GM12878 (cell line): Measurements from ENCODE around the gene ATP6V0E1. TPM values are rescaled to one million over a fixed set of nuclear protein-coding genes. Genes with fewer than 3 reads are reported as not detected.

Source experiments
- ATAC-seq: fragments of 200-7000 bp; cut with Tn5 transposase; 3 replicates; pipeline ENCODE4 v1.9.1; 2020; ENCODE audit warnings: mild to moderate bottlenecking, moderate library complexity
- BruUV-seq: library from RNA; stranded (reverse); fragments of 400-500 nt; replicated peaks from 2 replicates; lab custom pipeline; 2021; lab: Mats Ljungman, UMichigan
- CTCF ChIA-PET: fragments of 300-600 bp; sonication (Branson Sonifier 250); formaldehyde crosslinking; extraction: SDS; loops from one replicate; lab custom pipeline; 2021; ENCODE audit warnings: inconsistent platforms; lab: Yijun Ruan, JAX
- POLR2A ChIA-PET: fragments of 350-600 bp; formaldehyde crosslinking; extraction: SDS; loops from one replicate; lab custom pipeline; 2021; ENCODE audit warnings: inconsistent platforms; lab: Charles Lee
- RAD21 ChIA-PET: fragments of 300-600 bp; sonication (Branson Sonifier 250); formaldehyde crosslinking; loops from one replicate; lab custom pipeline; 2023; ENCODE audit warnings: antibody characterized with exemption; ENCODE audit not compliant: unreplicated experiment; lab: Charles Lee
- SMC1A ChIA-PET: fragments of 300-600 bp; sonication (Branson Sonifier 250); formaldehyde crosslinking; loops from one replicate; lab custom pipeline; 2023; ENCODE audit not compliant: unreplicated experiment, uncharacterized antibody; lab: Charles Lee
- DNase-seq: peaks from one replicate; pipeline ENCODE4 v3.0.0-alpha.2; 2011; ENCODE audit warnings: low read depth, low spot score
- FAIRE-seq: peaks from 3 replicates; lab custom pipeline; 2011; peaks lifted over from hg19 to GRCh38; lab: Jason Lieb, UNC
- H2AFZ ChIP-seq: 2 replicates; pipeline ENCODE4 v1.6.0; 2011; ENCODE audit warnings: low read depth, low read length, control low read depth; ENCODE audit not compliant: control insufficient read depth
- H3K27ac ChIP-seq: 2 replicates; pipeline ENCODE4 v1.5.1; 2011; ENCODE audit warnings: control low read depth; ENCODE audit not compliant: control insufficient read depth, insufficient read depth
- H3K27me3 ChIP-seq, 2 experiments: replicated peaks in 1 of 2; 2 replicates each; pipeline versions ENCODE4 v1.6.0 to v1.6.1; 2011; ENCODE audit warnings: low read length in 1 of 2; ENCODE audit not compliant: control insufficient read depth in 2 of 2, insufficient read depth in 2 of 2
- H3K36me3 ChIP-seq, 2 experiments: 2 replicates each; pipeline ENCODE4 v1.5.1; 2011; ENCODE audit warnings: low read length in 1 of 2; ENCODE audit not compliant: control insufficient read depth in 2 of 2, insufficient read depth in 2 of 2
- H3K4me1 ChIP-seq: 2 replicates; pipeline ENCODE4 v1.6.1; 2011; ENCODE audit warnings: mild to moderate bottlenecking, low read length, moderate library complexity, mixed read lengths; ENCODE audit not compliant: control insufficient read depth, insufficient read depth
- H3K4me2 ChIP-seq: 2 replicates; pipeline ENCODE4 v1.6.0; 2011; ENCODE audit warnings: control low read depth; ENCODE audit not compliant: control insufficient read depth, insufficient read depth
- H3K4me3 ChIP-seq: fragments of 200-600 bp; sonication (generic); 2 replicates; pipeline ENCODE4 v1.5.1; 2016
- H3K79me2 ChIP-seq: 2 replicates; pipeline ENCODE4 v1.6.0; 2011; ENCODE audit warnings: low read length; ENCODE audit not compliant: control insufficient read depth, insufficient read depth
- H3K9ac ChIP-seq: 2 replicates; pipeline ENCODE4 v1.8.0; 2011; ENCODE audit warnings: low read length, control low read depth, mixed read lengths; ENCODE audit not compliant: control insufficient read depth, insufficient read depth
- H3K9me3 ChIP-seq: replicated peaks from 3 replicates; pipeline ENCODE4 v1.5.1; 2011; ENCODE audit warnings: mild to moderate bottlenecking, low read length; ENCODE audit not compliant: control insufficient read depth, insufficient read depth
- H4K20me1 ChIP-seq: 2 replicates; pipeline ENCODE4 v1.6.0; 2011; ENCODE audit not compliant: control insufficient read depth, insufficient read depth
- BCL3 ChIP-seq: IDR thresholded peaks from 2 replicates; pipeline ENCODE4 v1.6.1; 2011; ENCODE audit warnings: borderline replicate concordance, low read depth, mild to moderate bottlenecking, moderate library complexity, low read length; ENCODE audit not compliant: insufficient read depth, poor library complexity, severe bottlenecking
- CHD1 ChIP-seq: IDR thresholded peaks from 2 replicates; pipeline ENCODE4 v1.6.1; 2012; ENCODE audit warnings: low read depth, low read length, improper control_type of control experiment
- E2F4 ChIP-seq: IDR thresholded peaks from 2 replicates; pipeline ENCODE4 v1.6.1; 2012; ENCODE audit warnings: low read depth, low read length, improper control_type of control experiment
- KLF5 ChIP-seq: fragments of 450-650 bp; IDR thresholded peaks from 2 replicates; pipeline ENCODE4 v1.6.1; 2014; ENCODE audit warnings: mild to moderate bottlenecking; ENCODE audit not compliant: partially characterized antibody
- MEF2B ChIP-seq: fragments of 450-650 bp; IDR thresholded peaks from 2 replicates; pipeline ENCODE4 v1.6.1; 2018; ENCODE audit warnings: mild to moderate bottlenecking, moderate library complexity; ENCODE audit not compliant: partially characterized antibody, poor library complexity, severe bottlenecking
- MYC ChIP-seq: IDR thresholded peaks from 2 replicates; pipeline ENCODE4 v1.6.1; 2011; ENCODE audit warnings: mild to moderate bottlenecking, low read length, moderate library complexity, inconsistent platforms; ENCODE audit not compliant: insufficient read depth, insufficient replicate concordance, insufficient read length, severe bottlenecking
- NFIC ChIP-seq: IDR thresholded peaks from 2 replicates; pipeline ENCODE4 v1.6.1; 2012; ENCODE audit warnings: low read depth, mild to moderate bottlenecking, inconsistent platforms, low read length, moderate library complexity
- NFXL1 ChIP-seq: fragments of 450-650 bp; IDR thresholded peaks from 2 replicates; pipeline ENCODE4 v1.6.1; 2017; ENCODE audit warnings: antibody characterized with exemption, mild to moderate bottlenecking, borderline replicate concordance
- POLR2AphosphoS5 ChIP-seq: IDR thresholded peaks from 2 replicates; pipeline ENCODE4 v1.6.1; 2011; ENCODE audit warnings: mild to moderate bottlenecking, low read length, inconsistent platforms
- RAD51 ChIP-seq: fragments of 450-650 bp; IDR thresholded peaks from 2 replicates; pipeline ENCODE4 v1.6.1; 2016; ENCODE audit warnings: moderate library complexity, mild to moderate bottlenecking, inconsistent platforms
- RCOR1 ChIP-seq: conservative IDR thresholded peaks from 2 replicates; pipeline ENCODE4 v1.6.1; 2012; ENCODE audit warnings: low read depth, low read length, improper control_type of control experiment
- SP1 ChIP-seq: IDR thresholded peaks from one replicate; pipeline ENCODE4 v1.6.1; 2011; ENCODE audit warnings: low read depth, low read length
- STAT3 ChIP-seq: IDR thresholded peaks from 2 replicates; pipeline ENCODE4 v1.6.1; 2011; ENCODE audit warnings: low read depth, low read length, improper control_type of control experiment
- YY1 ChIP-seq: IDR thresholded peaks from 2 replicates; pipeline ENCODE4 v1.6.1; 2011; ENCODE audit warnings: low read depth, mild to moderate bottlenecking, low read length
- WGBS: methylation state at CpG from one replicate; pipeline ENCODE4 v1.1.6; 2016; ENCODE audit warnings: low lambda C conversion rate; ENCODE audit not compliant: insufficient replicate concordance, insufficient coverage; ENCODE audit errors: missing lambda C conversion rate; 5-methylcytosine and 5-hydroxymethylcytosine counted together
- in situ Hi-C: fragments of 300-500 bp; cut with MboI; formaldehyde crosslinking; loops from 9 replicates; pipeline ENCODE4 v1.14.3; 2018; ENCODE audit warnings: mixed read lengths
- intact Hi-C: fragments of 100-400 bp; cut with micrococcal nuclease; formaldehyde crosslinking; loops from one replicate; pipeline ENCODE4 v1.14.2; 2022; ENCODE audit not compliant: unreplicated experiment
- polyA plus RNA-seq, 11 experiments: library from polyadenylated mRNA; depleted of rRNA in 4 of 11; unstranded in 6 of 11; stranded (reverse) in 5 of 11; fragments of >200 nt; fragmentation: Nextera tagmentation in 4 of 11; fragmentation: Illumina TruSeq in 1 of 11; extraction: Ambion mirVana in 4 of 11; extraction: Trizol in 1 of 11; gene quantifications; 1 replicate in 1 of 11; 2 replicates in 10 of 11; pipeline versions ENCODE4 v1.2.1 to v1.2.3, GENCODE V29; 2011 to 2016; ENCODE audit warnings: inconsistent platforms in 2 of 11, missing spikeins in 2 of 11, low read depth in 1 of 11
- total RNA-seq, 4 experiments: library from RNA; depleted of rRNA in 3 of 4; stranded (reverse); fragments of >200 nt in 3 of 4; fragmentation: Illumina TruSeq in 1 of 4; extraction: Trizol in 1 of 4; gene quantifications; 2 replicates each; pipeline versions ENCODE4 v1.2.1 to v1.2.3, GENCODE V29; 2013 to 2021
- TF ChIP-seq, protein P1 (sequence below): fragments of 450-650 bp; IDR thresholded peaks from 2 replicates; pipeline ENCODE4 v1.6.1; 2014; ENCODE audit warnings: mild to moderate bottlenecking
- TF ChIP-seq, protein P2 (sequence below): fragments of 450-650 bp; IDR thresholded peaks from 2 replicates; pipeline ENCODE4 v1.6.1; 2017; ENCODE audit warnings: low read depth, mild to moderate bottlenecking, moderate library complexity

The ATP6V0E1 gene
- total and polyA plus RNA-seq, 10 of the 15 experiments (the other 5 are each of a cell fraction or from before 2014, with no cell fraction given) = 143 to 787 (median 306) TPM

DNA sequence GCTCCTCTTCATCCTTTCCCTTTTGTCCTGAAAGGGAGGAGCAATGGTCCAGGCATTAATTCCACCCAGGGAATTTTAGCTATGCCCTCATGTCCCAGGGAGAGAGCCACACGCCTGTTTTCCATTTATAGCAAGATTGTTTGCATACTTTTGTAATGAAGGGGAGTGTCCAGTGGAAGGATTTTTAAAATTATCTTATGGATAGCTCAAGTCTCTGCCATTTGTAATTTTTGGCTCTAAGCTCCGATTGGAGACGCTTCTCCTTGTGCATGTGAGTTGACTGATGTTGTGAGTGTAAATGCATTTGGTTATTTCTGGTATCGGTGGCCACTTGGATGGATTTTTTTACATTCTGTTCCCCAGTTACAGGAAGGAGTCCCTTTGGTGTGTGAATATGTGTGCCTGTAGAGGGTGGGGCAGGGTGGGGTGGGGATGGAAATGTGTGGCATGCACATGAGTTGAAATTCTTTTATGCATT is 31.5 kb upstream of the ATP6V0E1 start (continued):
- TF ChIP-seq BCL3 = no peak
- no peak for TF ChIP-seq RAD51
- TF ChIP-seq NFXL1 = no peak
- TF ChIP-seq POLR2AphosphoS5 = no peak
- TF ChIP-seq E2F4 = no peak
- TF ChIP-seq, protein P1, sequence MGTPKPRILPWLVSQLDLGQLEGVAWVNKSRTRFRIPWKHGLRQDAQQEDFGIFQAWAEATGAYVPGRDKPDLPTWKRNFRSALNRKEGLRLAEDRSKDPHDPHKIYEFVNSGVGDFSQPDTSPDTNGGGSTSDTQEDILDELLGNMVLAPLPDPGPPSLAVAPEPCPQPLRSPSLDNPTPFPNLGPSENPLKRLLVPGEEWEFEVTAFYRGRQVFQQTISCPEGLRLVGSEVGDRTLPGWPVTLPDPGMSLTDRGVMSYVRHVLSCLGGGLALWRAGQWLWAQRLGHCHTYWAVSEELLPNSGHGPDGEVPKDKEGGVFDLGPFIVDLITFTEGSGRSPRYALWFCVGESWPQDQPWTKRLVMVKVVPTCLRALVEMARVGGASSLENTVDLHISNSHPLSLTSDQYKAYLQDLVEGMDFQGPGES = no peak

GRCh38 chr5:172953776-172954675 is 29.5 kb upstream of the ATP6V0E1 start:
- Histone ChIP-seq H3K4me2 (no peak overlapping the region), H3K4me3 (no peak overlapping the region), H2AFZ (no peak overlapping the region), H3K27ac (no peak overlapping the region), H3K4me1 (no peaks in the 10 kb centered on the region), H3K9me3 (no peaks in the 10 kb centered on the region), H3K36me3 (peaks cover 0 to 6% of the 10 kb centered on the region in 2 experiments; a peak in 1 of 4 replicates), H3K79me2 (no peaks in the 10 kb centered on the region), H3K9ac (no peak overlapping the region), H3K27me3 (no peaks in the 10 kb centered on the region), H4K20me1 (no peaks in the 10 kb centered on the region)
- in situ Hi-C loops (no loop called here), intact Hi-C loops (no loop called here)
- RAD21 ChIA-PET = no interaction called here
- DNase-seq (no peak), ATAC-seq (no peak), FAIRE-seq (no peak)
- POLR2A ChIA-PET = no interaction called here
- SMC1A ChIA-PET = interaction anchor here (0.9 to 1.2 kb wide), 3 partner anchors 21 to 239 kb away, joined by 3 to 4 read pairs (median 3); no protein-coding TSS in a partner anchor
- no TSS peak for BruUV-seq
- CTCF ChIA-PET = interaction anchor here (0.7 to 1.2 kb wide), 5 partner anchors 23 to 248 kb away, joined by 3 to 5 read pairs (median 3); no protein-coding TSS in a partner anchor
- WGBS = 67% methylated on average over 15 of the region's 15 CpGs
- TF ChIP-seq KLF5 (no peak), MYC (no peak), RAD51 (no peak), NFIC (no peak), RCOR1 (no peak), CHD1 (no peak), SP1 (no peak), YY1 (no peak), STAT3 (no peak), MEF2B (no peak)
- TF ChIP-seq, protein P2, sequence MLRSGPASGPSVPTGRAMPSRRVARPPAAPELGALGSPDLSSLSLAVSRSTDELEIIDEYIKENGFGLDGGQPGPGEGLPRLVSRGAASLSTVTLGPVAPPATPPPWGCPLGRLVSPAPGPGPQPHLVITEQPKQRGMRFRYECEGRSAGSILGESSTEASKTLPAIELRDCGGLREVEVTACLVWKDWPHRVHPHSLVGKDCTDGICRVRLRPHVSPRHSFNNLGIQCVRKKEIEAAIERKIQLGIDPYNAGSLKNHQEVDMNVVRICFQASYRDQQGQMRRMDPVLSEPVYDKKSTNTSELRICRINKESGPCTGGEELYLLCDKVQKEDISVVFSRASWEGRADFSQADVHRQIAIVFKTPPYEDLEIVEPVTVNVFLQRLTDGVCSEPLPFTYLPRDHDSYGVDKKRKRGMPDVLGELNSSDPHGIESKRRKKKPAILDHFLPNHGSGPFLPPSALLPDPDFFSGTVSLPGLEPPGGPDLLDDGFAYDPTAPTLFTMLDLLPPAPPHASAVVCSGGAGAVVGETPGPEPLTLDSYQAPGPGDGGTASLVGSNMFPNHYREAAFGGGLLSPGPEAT = no peak
